GM13977 (cell line): ENCODE data around the gene EDDM3A.

ENCODE experiments used
- DNase-seq: peaks from one replicate; pipeline ENCODE4 v3.0.0; 2012; ENCODE audit warnings: low spot score
- CTCF ChIP-seq: IDR thresholded peaks from 2 replicates; pipeline ENCODE4 v1.5.1; 2012; ENCODE audit warnings: mild to moderate bottlenecking, control low read depth; ENCODE audit not compliant: insufficient read depth; ENCODE audit errors: extremely low read depth, missing control alignments
- in situ Hi-C: fragments of 300-500 bp; cut with MboI; formaldehyde crosslinking; loops from one replicate; pipeline ENCODE4 v1.12.0; 2022; ENCODE audit warnings: low sequenced_read_pairs, low pct_unique_long_range_greater_than_20kb, mixed read lengths, inconsistent platforms; ENCODE audit not compliant: unreplicated experiment

The EDDM3A gene

GRCh38 chr14:20760950-20761349, 15.3 kb downstream of the EDDM3A start:
- no peak for TF ChIP-seq CTCF
- no peak for DNase-seq
- in situ Hi-C loops = loop anchor here (25.0 kb wide), 1 partner anchor 101 kb away; no protein-coding TSS in a partner anchor

GRCh38 chr14:20768593-20768892, 22.9 kb downstream of the EDDM3A start:
- in situ Hi-C loops = loop anchor here (25.0 kb wide), 1 partner anchor 94 kb away; no protein-coding TSS in a partner anchor
- no peak for TF ChIP-seq CTCF
- no peak for DNase-seq

GRCh38 chr14:20769421-20769820, 23.7 kb downstream of the EDDM3A start:
- no peak for TF ChIP-seq CTCF
- no peak for DNase-seq
- in situ Hi-C loops = loop anchor here (25.0 kb wide), 1 partner anchor 93 kb away; no protein-coding TSS in a partner anchor

GRCh38 chr14:20772650-20773049, 27.0 kb downstream of the EDDM3A start:
- TF ChIP-seq CTCF = no peak
- no peak for DNase-seq
- in situ Hi-C loops = loop anchor here (25.0 kb wide), 1 partner anchor 90 kb away; no protein-coding TSS in a partner anchor

- in situ Hi-C loops = loop anchor here (25.0 kb wide), 1 partner anchor 88 kb away; no protein-coding TSS in a partner anchor
- TF ChIP-seq CTCF = no peak
- no peak for DNase-seq
These were observed 28.7 kb downstream of the EDDM3A start for GRCh38 chr14:20774258-20774824.

GRCh38 chr14:20775043-20775442, 29.4 kb downstream of the EDDM3A start:
- no peak for TF ChIP-seq CTCF
- in situ Hi-C loops = no loop called here
- no peak for DNase-seq

GRCh38 chr14:20775901-20776300, 30.2 kb downstream of the EDDM3A start:
- in situ Hi-C loops = no loop called here
- no peak for DNase-seq
- TF ChIP-seq CTCF = no peak
